ENCODE measurements around the gene SYT13.
"Not testable (repeated sequence)": the region's sequence is repeated elsewhere in the genome, so short reads cannot be mapped to it uniquely, and the experiment has no call there.

Gene SYT13

GRCh38 chr11:45270946-45271716 is 15.0 kb downstream of the SYT13 start:
- DNase-seq: no peak

- DNase-seq: no peak
Observed at GRCh38 chr11:45269678-45270077, 16.5 kb downstream of the SYT13 start.

- no peak for DNase-seq
Observed at GRCh38 chr11:45267652-45268299, 18.4 kb downstream of the SYT13 start.

GRCh38 chr11:45267052-45267451 is 19.1 kb downstream of the SYT13 start:
- DNase-seq: no peak

GRCh38 chr11:45266676-45267020 is 19.5 kb downstream of the SYT13 start:
- no peak for DNase-seq

- DNase-seq: no peak
Observed at GRCh38 chr11:45265969-45266675, 20.0 kb downstream of the SYT13 start.

GRCh38 chr11:45264839-45265515 is 21.2 kb downstream of the SYT13 start:
- no peak for DNase-seq

GRCh38 chr11:45263773-45264172 is 22.4 kb downstream of the SYT13 start:
- no peak for DNase-seq

- no peak for DNase-seq
Observed at GRCh38 chr11:45262900-45263299, 23.2 kb downstream of the SYT13 start.

- DNase-seq: no peak
Observed at GRCh38 chr11:45260071-45260470, 26.1 kb downstream of the SYT13 start.

- DNase-seq: no peak
Observed at GRCh38 chr11:45259592-45259991, 26.5 kb downstream of the SYT13 start.

GRCh38 chr11:45258982-45259530 is 27.1 kb downstream of the SYT13 start:
- no peak for DNase-seq

- DNase-seq: no peak
Observed at GRCh38 chr11:45254070-45254469, 32.1 kb downstream of the SYT13 start.

GRCh38 chr11:45253640-45254039 is 32.5 kb downstream of the SYT13 start:
- no peak for DNase-seq

GRCh38 chr11:45252877-45253276 is 33.3 kb downstream of the SYT13 start:
- DNase-seq: no peak

GRCh38 chr11:45252134-45252856 is 33.8 kb downstream of the SYT13 start:
- DNase-seq: peak; percentile 62

- DNase-seq: no peak
Observed at GRCh38 chr11:45250035-45250718, 36.0 kb downstream of the SYT13 start.

GRCh38 chr11:45249372-45249771 is 36.8 kb downstream of the SYT13 start:
- not testable (repeated sequence) for DNase-seq

- DNase-seq: no peak
Observed at GRCh38 chr11:45248501-45249011, 37.6 kb downstream of the SYT13 start.

- no peak for DNase-seq
Observed at GRCh38 chr11:45247433-45247832, 38.7 kb downstream of the SYT13 start.

GRCh38 chr11:45246241-45246640 is 39.9 kb downstream of the SYT13 start:
- DNase-seq: no peak

All from RPMI8226 (cell line).